Measurements from ENCODE around the gene CYBC1. TPM values are rescaled to one million over a fixed set of nuclear protein-coding genes. Genes with fewer than 3 reads are reported as not detected.

Gene CYBC1
- total and polyA plus RNA-seq, 2 donors (not counting 1 experiment from before 2014, with no cell fraction given) = 62.7 to 64.1 TPM

GRCh38 chr17:82408288-82408937 is 42.1 kb downstream of the CYBC1 start:
- DNase-seq (ENCODE audit: low read depth in 2 of 2) = no peak
- Histone ChIP-seq H3K79me2 (ENCODE audit: control insufficient read depth, insufficient read depth, low read length) (no peaks in the 10 kb centered on the region), H3K9me3 (ENCODE audit: control insufficient read depth, insufficient read depth, low read depth, low read length) (no peaks in the 10 kb centered on the region), H3K27me3 (ENCODE audit: control insufficient read depth, insufficient read depth, low read length) (no peaks in the 10 kb centered on the region), H2AFZ (ENCODE audit: low read length) (no peak overlapping the region), H4K20me1 (ENCODE audit: control insufficient read depth, extremely low read depth, insufficient read depth, low read length) (no peaks in the 10 kb centered on the region), H3K36me3 (ENCODE audit: control insufficient read depth, insufficient read depth, low read length) (peaks cover 3% of the 10 kb centered on the region), H3K4me2 (ENCODE audit: extremely low read depth, insufficient read depth, low read length) (no peak overlapping the region), H3K27ac (ENCODE audit: insufficient read depth, low read length) (no peak overlapping the region), H3K4me1 (ENCODE audit: control insufficient read depth, extremely low read depth, insufficient read depth, low read length) (no peaks in the 10 kb centered on the region), H3K9ac (ENCODE audit: insufficient read depth, low read length) (no peak overlapping the region), H3K4me3 (replicated peaks in 1 of 4; ENCODE audit: control extremely low read depth in 1 of 4, insufficient read depth in 1 of 4, low read depth in 3 of 4, low read length in 4 of 4) (no peak overlapping the region)
- TF ChIP-seq EZH2 (IDR thresholded peaks at IDR 0.05; ENCODE audit: low read length, missing control alignments) = no peak
- TF ChIP-seq CTCF (conservative IDR thresholded peaks at IDR 0.05 in 1 of 2, IDR thresholded peaks at IDR 0.05 in 1 of 2; ENCODE audit: low read depth in 1 of 2, low read length in 2 of 2) = no peak

- DNase-seq (ENCODE audit: low read depth in 2 of 2) = peak in 1 of 2 donors; percentile 71
- Histone ChIP-seq H3K27ac (ENCODE audit: insufficient read depth, low read length) (no peak overlapping the region), H3K36me3 (ENCODE audit: control insufficient read depth, insufficient read depth, low read length) (peaks cover 3% of the 10 kb centered on the region), H3K4me1 (ENCODE audit: control insufficient read depth, extremely low read depth, insufficient read depth, low read length) (no peaks in the 10 kb centered on the region), H3K79me2 (ENCODE audit: control insufficient read depth, insufficient read depth, low read length) (no peaks in the 10 kb centered on the region), H3K4me3 (replicated peaks in 1 of 4; ENCODE audit: control extremely low read depth in 1 of 4, insufficient read depth in 1 of 4, low read depth in 3 of 4, low read length in 4 of 4) (no peak overlapping the region), H4K20me1 (ENCODE audit: control insufficient read depth, extremely low read depth, insufficient read depth, low read length) (no peaks in the 10 kb centered on the region), H3K9me3 (ENCODE audit: control insufficient read depth, insufficient read depth, low read depth, low read length) (no peaks in the 10 kb centered on the region), H3K4me2 (ENCODE audit: extremely low read depth, insufficient read depth, low read length) (no peak overlapping the region), H3K27me3 (ENCODE audit: control insufficient read depth, insufficient read depth, low read length) (no peaks in the 10 kb centered on the region), H2AFZ (ENCODE audit: low read length) (no peak overlapping the region), H3K9ac (ENCODE audit: insufficient read depth, low read length) (no peak overlapping the region)
- no peak for TF ChIP-seq EZH2 (IDR thresholded peaks at IDR 0.05; ENCODE audit: low read length, missing control alignments)
- no peak for TF ChIP-seq CTCF (conservative IDR thresholded peaks at IDR 0.05 in 1 of 2, IDR thresholded peaks at IDR 0.05 in 1 of 2; ENCODE audit: low read depth in 1 of 2, low read length in 2 of 2)
Measured at GRCh38 chr17:82407255-82407654, 43.3 kb downstream of the CYBC1 start.

- Histone ChIP-seq H3K27me3 (ENCODE audit: control insufficient read depth, insufficient read depth, low read length) (no peaks in the 10 kb centered on the region), H3K27ac (ENCODE audit: insufficient read depth, low read length) (no peak overlapping the region), H4K20me1 (ENCODE audit: control insufficient read depth, extremely low read depth, insufficient read depth, low read length) (no peaks in the 10 kb centered on the region), H3K4me3 (replicated peaks in 1 of 4; ENCODE audit: control extremely low read depth in 1 of 4, insufficient read depth in 1 of 4, low read depth in 3 of 4, low read length in 4 of 4) (no peak overlapping the region), H3K9me3 (ENCODE audit: control insufficient read depth, insufficient read depth, low read depth, low read length) (no peaks in the 10 kb centered on the region), H3K9ac (ENCODE audit: insufficient read depth, low read length) (no peak overlapping the region), H3K4me1 (ENCODE audit: control insufficient read depth, extremely low read depth, insufficient read depth, low read length) (no peaks in the 10 kb centered on the region), H2AFZ (ENCODE audit: low read length) (no peak overlapping the region), H3K79me2 (ENCODE audit: control insufficient read depth, insufficient read depth, low read length) (no peaks in the 10 kb centered on the region), H3K4me2 (ENCODE audit: extremely low read depth, insufficient read depth, low read length) (no peak overlapping the region), H3K36me3 (ENCODE audit: control insufficient read depth, insufficient read depth, low read length) (peaks cover 5% of the 10 kb centered on the region)
- TF ChIP-seq CTCF (conservative IDR thresholded peaks at IDR 0.05 in 1 of 2, IDR thresholded peaks at IDR 0.05 in 1 of 2; ENCODE audit: low read depth in 1 of 2, low read length in 2 of 2) = no peak
- no peak for DNase-seq (ENCODE audit: low read depth in 2 of 2)
Measured at GRCh38 chr17:82406131-82406671, 44.4 kb downstream of the CYBC1 start.

All from fibroblast of lung (primary cell).